SW480 (cell line): ENCODE data around the gene NDUFB1.

Experiments
- DNase-seq: peaks from one replicate; pipeline ENCODE4 v3.0.0-alpha.2; 2016; ENCODE audit warnings: low spot score

The NDUFB1 gene

GRCh38 chr14:92093320-92093719, 28.2 kb downstream of the NDUFB1 start:
- no peak for DNase-seq

- DNase-seq: no peak
Measured at GRCh38 chr14:92088494-92088893, 33.0 kb downstream of the NDUFB1 start.

DNA sequence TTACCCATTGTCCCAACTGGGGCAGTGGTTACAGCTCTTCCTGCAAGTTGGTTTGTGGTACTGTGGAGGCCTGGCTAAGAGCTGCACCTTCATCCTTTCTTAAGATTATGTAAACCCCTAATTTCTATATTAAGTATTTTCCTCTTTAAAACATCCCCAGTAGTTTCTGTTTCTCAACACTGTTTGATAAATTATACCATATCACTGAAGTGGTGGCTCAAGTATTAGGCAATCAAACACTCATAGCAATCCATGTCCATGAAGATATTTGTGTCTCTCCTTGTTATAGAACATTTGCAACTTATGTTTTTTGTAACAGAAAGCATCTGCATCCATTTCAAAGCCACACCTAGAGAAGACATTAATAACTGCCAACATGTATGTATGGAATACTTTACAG, 47.0 kb downstream of the NDUFB1 start:
- DNase-seq: no peak
